ENCODE results near the gene WDR37.

- TF ChIP-seq POLR2A (IDR thresholded peaks at IDR 0.05) (no peak), CTCF (IDR thresholded peaks at IDR 0.05) (no peak)
Observed at GRCh38 chr10:1127629-1128028, 71.4 kb downstream of the WDR37 start.
